Neural progenitor cell (in vitro differentiated cells): ENCODE measurements around the gene NR2F1-AS1.
"Not testable (repeated sequence)": the region's sequence is repeated elsewhere in the genome, so short reads cannot be mapped to it uniquely, and the experiment has no call there.

Experiments
- EZH2 ChIP-seq: fragments of 200-600 bp; sonication (generic); IDR thresholded peaks from 2 replicates; pipeline ENCODE4 v1.6.1; 2017; ENCODE audit warnings: antibody characterized with exemption, mild to moderate bottlenecking, moderate library complexity
- EZH2phosphoT487 ChIP-seq: fragments of 200-600 bp; sonication (generic); IDR thresholded peaks from 2 replicates; pipeline ENCODE4 v1.6.1; 2017; ENCODE audit warnings: antibody characterized with exemption
- TF ChIP-seq, protein P1 (sequence below): fragments of 200-600 bp; sonication (generic); IDR thresholded peaks from 2 replicates; pipeline ENCODE4 v1.5.1; 2017; ENCODE audit warnings: antibody characterized with exemption, mild to moderate bottlenecking

DNA sequence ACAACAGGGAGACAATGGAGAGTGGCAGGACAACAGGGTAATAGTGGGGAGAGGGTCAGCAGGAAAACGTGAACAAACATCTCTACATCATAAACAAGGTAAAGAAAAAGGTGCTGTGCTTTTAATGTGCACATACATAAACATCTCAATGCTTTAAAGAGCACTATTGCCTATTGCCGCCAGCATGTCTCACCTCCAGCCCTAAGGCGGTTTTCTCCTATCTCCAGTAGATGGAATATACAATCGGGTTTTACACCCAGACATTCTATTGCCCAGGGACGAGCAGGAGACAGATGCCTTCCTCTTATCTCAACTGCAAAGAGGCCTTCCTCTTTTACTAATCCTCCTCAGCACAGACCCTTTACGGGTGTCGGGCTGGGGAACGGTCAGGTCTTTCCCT is 124.2 kb downstream of the NR2F1-AS1 start:
- TF ChIP-seq, protein P1, sequence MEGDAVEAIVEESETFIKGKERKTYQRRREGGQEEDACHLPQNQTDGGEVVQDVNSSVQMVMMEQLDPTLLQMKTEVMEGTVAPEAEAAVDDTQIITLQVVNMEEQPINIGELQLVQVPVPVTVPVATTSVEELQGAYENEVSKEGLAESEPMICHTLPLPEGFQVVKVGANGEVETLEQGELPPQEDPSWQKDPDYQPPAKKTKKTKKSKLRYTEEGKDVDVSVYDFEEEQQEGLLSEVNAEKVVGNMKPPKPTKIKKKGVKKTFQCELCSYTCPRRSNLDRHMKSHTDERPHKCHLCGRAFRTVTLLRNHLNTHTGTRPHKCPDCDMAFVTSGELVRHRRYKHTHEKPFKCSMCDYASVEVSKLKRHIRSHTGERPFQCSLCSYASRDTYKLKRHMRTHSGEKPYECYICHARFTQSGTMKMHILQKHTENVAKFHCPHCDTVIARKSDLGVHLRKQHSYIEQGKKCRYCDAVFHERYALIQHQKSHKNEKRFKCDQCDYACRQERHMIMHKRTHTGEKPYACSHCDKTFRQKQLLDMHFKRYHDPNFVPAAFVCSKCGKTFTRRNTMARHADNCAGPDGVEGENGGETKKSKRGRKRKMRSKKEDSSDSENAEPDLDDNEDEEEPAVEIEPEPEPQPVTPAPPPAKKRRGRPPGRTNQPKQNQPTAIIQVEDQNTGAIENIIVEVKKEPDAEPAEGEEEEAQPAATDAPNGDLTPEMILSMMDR, result not testable (repeated sequence)
- TF ChIP-seq EZH2phosphoT487, EZH2: not testable (repeated sequence)
